Measurements from ENCODE around the gene EML3.
"Not testable (repeated sequence)": the region's sequence is repeated elsewhere in the genome, so short reads cannot be mapped to it uniquely, and the experiment has no call there.

Gene EML3, protein sequence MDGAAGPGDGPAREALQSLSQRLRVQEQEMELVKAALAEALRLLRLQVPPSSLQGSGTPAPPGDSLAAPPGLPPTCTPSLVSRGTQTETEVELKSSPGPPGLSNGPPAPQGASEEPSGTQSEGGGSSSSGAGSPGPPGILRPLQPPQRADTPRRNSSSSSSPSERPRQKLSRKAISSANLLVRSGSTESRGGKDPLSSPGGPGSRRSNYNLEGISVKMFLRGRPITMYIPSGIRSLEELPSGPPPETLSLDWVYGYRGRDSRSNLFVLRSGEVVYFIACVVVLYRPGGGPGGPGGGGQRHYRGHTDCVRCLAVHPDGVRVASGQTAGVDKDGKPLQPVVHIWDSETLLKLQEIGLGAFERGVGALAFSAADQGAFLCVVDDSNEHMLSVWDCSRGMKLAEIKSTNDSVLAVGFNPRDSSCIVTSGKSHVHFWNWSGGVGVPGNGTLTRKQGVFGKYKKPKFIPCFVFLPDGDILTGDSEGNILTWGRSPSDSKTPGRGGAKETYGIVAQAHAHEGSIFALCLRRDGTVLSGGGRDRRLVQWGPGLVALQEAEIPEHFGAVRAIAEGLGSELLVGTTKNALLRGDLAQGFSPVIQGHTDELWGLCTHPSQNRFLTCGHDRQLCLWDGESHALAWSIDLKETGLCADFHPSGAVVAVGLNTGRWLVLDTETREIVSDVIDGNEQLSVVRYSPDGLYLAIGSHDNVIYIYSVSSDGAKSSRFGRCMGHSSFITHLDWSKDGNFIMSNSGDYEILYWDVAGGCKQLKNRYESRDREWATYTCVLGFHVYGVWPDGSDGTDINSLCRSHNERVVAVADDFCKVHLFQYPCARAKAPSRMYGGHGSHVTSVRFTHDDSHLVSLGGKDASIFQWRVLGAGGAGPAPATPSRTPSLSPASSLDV

DNA sequence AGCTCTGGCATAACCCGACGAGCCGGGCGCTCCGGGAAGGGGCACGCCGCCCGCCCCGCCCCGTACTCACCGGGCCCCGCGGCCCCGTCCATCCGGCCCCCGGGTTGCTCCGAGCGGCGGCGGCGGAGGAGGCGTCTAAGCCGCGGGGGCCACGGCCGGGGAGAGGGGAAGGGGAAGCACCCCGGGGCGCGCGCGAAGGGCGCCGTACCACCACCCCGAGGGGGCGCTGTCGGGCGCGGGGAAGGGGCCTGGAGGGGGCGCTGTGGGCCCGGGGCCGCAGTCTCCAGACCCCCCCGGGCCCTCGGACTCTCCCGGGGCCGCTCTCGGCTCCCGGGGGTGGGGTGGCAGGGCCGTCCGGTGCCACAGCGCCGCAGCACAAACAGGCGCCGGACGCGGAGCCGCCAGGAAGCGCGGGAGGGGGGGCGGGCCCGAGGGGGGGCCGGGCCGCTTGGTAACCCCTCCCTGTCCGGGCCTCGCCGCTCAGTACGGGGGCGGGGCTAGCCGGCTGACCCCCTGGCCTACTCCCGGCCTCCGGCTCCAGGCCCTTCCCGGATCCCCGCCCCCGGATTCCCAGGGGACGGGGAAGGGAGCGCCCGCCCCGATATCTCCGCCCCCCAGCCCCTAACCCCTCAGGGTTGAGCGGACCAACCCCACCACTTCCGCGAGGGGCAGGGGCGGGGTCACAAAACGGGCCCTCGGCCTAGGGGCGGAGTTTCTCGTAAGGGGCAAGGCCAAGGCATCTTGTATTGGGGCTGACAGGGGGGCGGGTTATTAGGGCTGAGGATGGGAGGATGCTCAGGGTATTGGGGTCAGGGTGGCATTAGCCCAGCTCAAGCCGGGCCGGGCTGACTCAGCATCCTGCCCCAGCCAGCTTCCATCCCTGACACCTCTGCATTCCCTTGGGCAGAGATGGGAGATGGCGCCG is at the start of gene EML3, which contains the start of gene ROM1:
Gene EML3 (minus strand): TSS at position 410 of the 925 bp plus-strand sequence. CDS start 318 bp downstream, at position 92.
Gene ROM1 (plus strand): TSS at position 892 of the 925 bp plus-strand sequence. CDS start 25 bp downstream, at position 917.
- peak; percentile 81 for DNase-seq (ENCODE audit: low read depth)

DNA sequence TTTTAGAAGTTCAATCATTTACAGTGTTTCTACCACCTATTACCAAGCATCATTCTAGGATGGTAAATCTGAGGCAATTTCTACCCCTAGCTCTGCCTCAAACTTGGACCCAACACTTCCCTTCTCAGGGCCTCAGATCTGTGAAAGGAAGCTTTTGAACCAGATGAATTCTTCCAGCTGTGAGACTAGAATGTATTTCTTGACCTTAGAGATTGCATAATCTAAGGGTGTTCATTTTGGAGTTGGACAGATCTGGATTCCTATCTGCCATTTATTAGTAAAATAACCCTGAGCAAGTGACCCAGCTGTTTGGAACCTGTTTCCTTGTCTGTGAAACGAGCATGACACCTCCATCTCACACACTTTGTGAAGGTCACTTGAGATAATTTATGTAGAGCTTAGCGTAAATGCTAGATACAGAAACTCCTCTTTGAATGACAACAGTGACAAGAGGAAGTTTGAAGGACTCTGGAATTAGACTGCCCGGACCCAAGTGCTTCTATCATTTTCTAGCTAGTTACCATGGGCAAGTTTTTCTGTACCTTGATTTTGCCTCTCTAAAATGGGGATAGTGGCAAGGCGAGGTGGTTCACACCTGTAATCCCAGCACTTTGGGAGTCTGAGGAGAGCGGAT is 44.3 kb upstream of the EML3 start:
- DNase-seq (ENCODE audit: low read depth): no peak

DNA sequence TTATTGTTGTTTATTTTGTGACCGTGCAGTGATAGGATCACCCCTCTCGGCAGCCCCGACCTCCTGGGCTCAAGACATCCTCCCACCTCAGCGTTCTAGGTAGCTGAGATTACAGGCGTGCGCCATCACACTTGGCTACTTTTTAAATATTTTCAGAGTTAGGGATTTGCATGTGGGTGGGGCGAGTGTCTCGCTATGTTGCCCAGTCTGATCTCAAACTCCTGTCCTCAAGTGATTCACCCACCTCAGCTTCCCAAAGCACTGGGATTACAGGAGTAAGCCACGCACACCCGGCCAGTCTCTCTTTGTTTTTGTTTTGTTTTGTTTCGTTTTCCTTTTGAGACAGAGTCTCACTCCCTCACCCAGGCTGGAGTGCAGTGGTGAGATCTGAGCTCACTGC is 41.7 kb upstream of the EML3 start:
- no peak for DNase-seq (ENCODE audit: low read depth)

DNA sequence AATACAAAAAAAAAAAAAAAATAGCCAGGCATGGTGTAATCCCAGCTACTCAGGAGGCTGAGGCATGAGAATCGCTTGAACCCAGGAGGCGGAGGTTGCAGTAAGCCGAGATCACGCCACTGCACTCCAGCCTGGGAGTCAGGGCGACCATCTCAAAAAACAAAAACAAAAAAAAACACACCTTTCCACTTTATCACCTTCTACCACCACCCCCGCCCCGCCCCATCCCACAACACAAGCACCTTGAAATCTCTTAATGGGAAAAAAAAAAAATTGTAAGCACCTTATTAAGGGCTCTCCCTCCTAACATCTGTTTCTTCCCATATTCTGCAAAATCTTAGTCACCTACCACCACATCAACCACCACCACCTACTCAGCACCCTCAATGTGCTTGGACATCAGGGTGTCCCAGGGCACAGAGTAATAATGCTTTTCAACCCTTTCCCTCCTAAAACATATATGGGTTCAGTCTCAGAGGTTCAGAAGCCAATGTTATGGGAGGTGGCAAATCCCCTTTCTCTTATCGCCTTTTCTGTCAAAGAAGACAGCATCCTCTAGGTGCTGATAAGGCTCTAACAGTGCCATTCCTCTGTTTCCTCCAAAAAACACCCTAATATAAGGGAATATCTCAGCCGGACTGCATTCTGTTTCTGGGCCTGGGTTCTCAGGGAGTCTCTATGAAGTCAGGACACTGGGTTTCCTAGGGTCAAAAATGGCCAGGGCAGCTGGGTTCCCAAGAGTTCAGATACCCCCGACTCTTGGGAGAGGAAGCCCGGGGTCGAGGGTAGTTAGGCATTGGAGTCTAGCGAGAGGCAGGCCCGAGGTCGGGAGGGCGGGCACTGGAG is 39.8 kb upstream of the EML3 start:
- DNase-seq (ENCODE audit: low read depth): no peak

DNA sequence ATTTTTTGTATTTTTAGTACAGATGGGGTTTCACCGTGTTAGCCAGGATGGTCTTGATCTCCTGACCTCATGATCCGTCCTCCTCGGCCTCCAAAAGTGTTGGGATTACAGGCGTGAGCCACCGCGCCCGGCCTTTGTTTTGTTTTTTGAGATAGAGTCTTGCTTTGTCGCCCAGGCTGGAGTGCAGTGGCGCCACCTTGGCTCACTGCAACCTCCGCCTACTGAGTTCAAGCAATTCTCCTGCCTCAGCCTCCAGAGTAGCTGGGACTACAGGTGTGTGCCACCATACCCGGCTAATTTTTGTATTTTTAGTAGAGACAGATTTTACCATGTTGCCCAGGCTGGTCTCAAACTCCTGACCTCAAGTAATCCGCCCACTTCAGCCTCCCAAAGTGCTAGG is 37.7 kb upstream of the EML3 start:
- DNase-seq (ENCODE audit: low read depth): not testable (repeated sequence)

DNA sequence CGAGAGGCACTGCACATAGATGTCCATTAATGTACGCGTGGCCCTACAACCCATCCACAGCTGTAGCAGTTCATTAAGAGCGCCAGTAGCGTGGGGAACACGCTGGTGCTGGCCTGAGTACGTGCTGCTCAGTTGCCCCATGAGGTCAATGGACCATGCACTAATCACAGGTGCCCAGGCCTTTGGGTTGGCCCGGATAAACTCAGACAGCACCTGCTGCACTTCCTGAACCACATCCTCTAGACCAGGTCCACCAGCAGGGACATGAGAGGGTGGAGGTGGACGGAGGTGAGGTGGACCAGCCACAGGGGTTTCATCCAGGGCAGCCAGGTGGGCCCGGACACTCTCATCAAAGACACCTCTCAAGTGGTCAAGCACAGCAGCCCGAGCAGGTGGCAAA is 36.9 kb upstream of the EML3 start:
- DNase-seq (ENCODE audit: low read depth): no peak

DNA sequence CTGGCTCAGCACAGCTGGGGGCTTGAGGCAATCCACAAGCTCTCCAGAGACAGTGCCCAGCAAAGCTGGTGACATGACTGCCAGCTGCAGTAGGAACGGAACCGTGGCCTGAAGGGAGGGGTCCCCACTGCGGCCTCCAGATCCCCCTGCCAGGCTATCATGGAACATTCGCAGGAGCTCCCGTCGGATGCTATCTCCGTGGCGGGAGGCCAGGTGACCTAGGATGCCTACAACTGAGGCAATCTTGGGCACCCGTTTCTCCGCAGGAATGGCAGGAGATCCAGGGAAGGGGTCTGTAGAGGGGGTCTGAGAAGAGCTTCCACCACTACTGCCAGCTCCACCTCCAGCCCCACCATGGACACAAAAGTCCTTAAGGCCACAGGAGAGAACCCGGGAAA is 36.4 kb upstream of the EML3 start:
- DNase-seq (ENCODE audit: low read depth): no peak

DNA sequence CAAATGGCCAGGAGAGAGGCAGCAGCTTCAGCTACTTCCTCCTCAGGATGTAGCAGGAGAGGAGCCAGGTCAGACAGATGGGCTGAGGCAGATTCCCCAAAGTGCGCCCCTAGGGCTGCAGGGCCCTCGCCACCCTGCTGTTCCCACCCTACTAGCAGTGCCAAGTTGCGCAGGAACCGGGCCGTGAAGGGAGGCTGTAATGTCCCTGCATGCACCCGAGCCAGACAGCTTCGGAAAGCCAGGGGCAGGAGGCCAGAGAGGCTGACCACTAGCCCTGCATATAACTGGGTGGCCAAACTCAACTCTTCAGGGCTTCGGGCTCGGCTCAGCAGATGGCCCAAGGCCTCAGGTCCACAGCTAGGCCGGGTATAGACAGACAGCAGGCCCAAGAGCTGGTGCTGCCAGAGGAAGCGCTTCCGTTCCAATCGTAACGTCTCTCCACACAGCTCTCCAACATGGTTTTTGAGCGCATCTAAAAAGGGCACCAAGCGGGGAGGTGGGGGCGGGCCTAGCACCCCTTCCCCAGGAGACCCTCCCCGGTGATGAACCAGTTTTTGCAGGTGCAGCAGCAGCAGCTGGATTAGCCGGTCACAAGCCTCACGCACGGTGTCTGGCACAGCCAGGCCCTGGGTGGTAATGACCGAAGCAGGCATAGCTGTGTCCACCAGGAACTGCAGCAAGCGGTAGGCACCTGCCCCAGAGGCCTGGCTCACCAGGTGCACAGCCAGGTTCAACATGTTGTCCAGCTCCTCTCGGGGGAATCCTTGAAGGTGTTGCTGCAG is 35.8 kb upstream of the EML3 start:
- DNase-seq (ENCODE audit: low read depth): no peak

DNA sequence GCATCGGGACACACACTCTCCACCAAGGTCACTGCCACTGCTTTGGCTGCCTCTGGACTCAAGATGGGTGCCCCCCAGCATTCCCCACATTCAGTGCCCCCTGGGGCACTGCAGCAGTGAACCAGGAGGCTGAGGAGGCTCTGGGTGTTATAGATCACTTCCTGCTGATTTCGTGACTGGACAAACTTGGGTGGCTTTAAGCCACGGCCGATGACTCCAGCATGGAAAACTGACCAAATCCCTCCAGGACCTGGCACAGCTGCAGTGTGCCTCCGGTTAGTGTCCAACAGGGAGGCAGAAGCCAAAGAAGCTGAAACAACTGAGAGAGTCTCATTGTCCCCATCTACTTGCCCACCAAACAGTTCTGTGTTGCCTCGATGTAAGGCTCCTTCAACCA is 35.0 kb upstream of the EML3 start:
- no peak for DNase-seq (ENCODE audit: low read depth)

DNA sequence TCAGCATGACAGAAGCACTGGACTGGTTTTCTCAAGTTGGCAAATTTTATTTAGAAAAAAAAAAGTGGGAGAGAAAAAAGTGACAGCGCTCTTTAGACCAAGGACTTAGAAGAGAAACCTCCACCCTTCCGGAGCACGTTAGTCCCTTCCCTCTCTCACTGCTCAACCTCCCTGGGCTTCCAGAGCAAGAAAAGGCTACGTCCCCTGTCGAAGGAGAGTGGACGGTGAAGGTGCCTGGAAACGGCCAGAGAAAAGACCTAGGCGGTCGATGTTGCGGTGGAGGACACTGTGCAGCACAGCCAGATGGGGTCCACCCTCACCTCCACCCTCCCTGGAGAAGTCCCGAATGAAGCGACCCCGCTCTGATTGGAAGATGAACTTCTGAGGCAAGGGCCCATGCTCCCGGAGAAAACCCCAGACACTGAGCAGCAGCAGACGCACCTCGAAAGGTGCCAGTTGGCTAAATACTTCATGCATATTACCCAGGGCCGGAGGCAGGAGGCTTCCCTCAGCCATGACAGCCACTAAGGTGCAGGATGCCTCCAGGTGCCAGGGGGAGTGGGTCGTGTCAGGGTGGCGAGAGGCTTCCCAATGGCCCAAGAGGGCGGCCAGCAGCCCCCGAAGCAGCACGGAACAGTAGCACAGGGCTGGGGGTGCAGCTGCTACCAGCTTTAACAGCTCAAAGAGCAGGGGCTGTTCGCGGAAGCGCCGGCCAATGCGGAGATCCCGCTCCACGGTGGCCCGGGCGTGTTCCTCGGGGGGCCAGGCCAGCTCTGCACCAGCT is 34.4 kb upstream of the EML3 start:
- no peak for DNase-seq (ENCODE audit: low read depth)

DNA sequence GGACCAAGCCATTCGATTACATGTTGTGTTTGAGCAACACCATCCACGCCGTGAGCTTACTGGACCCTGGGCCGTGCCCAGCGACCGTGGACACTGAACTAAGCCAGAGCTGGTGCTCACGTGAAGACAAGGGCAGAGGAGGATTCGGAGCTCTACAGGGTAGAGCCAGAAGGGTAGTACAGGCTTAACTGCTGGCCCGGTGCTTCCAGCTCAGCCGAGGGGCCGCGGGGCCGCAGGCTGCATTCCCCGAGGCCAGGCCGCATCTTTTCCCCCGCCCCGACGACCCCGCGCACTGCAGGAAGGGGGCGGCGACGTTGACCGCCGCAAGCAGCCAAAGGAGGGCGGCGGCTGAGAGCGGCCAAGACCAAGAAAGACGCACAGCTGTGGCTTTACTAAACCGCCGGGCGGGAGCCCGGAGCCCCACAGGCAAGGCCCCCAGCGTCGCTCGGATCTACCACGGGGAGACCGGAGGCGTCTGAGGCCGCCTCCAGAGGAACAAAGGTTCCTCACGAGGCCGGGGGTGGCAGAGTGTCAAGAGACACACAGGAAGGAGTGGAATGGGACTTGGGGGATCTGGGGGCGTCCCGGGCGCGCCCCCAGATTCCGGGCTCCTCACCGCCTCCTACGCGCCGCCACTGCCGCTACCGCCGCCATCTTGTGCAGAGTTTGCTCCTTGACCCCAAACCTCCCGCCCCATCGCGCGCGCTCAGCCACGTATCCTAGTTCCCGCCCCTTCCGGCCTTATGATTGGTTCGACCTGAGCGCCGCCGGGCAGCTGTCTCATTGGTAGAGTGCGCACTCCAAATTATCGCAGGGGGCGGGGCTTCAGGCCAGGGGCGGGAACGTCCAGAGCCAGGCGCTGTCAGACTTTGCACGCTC is 33.6 kb upstream of the EML3 start, which contains the start of gene GANAB:
Gene GANAB (minus strand): TSS at position 668 of the 879 bp plus-strand sequence. CDS start 14 bp downstream, at position 654.
- DNase-seq (ENCODE audit: low read depth): peak; percentile 98

DNA sequence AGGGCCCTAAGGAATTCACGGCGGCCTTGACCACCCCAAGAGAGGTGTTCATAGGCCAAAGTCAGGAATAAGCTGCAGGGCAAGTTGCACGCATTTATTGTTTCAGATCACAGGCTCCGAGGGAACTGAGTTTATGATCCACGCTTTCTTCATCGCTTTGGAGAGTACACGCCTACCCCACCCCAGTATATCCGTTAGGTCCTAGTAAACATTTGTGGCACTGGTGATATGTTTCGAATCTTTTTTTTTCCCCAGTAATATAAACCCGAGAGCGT is 33.0 kb upstream of the EML3 start:
- no peak for DNase-seq (ENCODE audit: low read depth)

DNA sequence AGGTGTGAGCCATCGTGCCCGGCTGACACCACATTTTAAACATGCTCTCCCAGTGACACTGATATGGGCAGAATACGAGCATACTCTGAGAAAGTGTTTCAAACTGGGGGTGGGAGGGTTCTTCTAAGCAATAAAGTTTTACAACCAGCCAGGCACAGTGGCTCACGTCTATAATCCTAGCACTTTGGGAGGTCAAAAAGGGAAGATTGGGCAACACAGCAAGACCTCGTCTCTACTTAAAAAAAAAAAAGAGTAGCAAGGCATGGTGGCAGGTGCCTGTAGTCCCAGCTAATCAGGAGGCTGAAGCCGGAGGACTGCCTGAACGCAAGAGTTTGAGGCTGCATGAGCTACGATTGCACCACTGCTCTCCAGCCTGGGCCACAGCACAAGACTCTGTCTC is 31.6 kb upstream of the EML3 start:
- DNase-seq (ENCODE audit: low read depth): no peak

DNA sequence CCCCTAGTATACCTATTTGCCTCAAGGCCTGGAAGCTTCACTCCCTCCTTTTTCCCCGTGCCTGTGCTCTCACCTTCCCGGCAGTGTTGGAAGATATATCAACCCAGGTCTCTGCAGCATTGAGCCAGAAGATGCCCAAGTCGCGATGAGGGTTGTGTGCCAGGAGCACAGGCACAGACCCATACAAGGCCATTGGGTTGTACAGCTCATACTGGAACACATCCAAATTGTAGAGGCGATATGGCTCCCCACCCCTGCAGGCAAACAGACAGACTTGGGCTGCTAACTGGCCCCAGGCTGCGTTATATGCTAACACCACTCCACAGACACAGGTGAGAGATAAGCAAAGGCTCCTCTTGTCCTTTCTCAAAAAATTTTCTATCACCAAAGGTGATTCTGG is 19.9 kb upstream of the EML3 start:
- DNase-seq (ENCODE audit: low read depth): no peak

DNA sequence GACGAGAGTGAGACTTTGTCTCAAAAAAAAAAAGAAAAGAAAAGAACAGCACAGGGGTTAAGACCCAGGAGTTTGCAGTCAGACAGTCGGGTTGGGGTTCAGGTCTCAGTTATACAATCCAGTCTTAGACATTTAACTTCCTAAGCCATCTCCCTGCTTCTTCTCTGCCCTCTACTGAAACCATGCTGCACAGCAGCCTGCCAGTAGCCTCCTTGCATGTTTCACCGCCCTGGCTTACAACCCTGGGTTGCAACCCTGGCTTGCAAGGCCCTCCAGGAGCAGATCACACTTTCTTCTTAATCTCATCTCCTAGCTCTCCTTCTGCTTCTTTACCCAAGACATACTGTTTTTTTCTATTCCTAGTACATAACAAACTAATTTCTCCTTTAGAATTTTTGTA is 15.1 kb upstream of the EML3 start:
- no peak for DNase-seq (ENCODE audit: low read depth)

DNA sequence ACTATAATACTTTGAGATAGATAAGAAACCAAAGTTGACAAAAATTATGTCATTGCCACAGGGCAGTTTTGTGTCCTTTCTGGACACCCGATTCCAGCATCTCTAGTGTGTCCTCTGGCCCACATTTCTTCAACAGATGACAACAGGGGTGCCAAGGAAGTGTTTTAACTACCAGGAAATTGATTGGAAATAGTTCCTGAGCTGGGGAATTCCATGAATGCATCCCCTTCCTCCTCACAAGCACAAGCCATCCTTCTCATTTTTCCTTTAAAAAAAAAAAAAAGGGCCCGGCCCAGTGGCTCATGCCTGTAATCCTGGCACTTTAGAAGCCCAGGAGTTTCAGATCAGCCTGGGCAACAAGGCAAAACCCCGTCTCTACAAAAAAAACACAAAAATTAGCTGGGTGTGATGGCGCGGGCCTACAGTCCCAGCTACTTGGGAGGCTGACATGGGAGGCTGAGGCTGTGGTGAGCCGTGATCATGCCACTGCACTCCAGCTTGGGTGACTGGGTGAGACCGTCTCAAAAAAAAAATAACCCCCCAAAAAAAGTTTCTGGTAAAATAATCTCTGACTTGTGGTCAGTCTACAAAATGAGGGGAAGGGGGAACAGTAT is 10.0 kb upstream of the EML3 start:
- DNase-seq (ENCODE audit: low read depth): no peak
